IPS-NIHi7 (cell line): Measurements from ENCODE around the gene NAP1L4.
"Not testable (repeated sequence)": the region's sequence is repeated elsewhere in the genome, so short reads cannot be mapped to it uniquely, and the experiment has no call there.

Source experiments
- DNase-seq: peaks from one replicate; pipeline ENCODE4 v3.0.0; 2012; ENCODE audit warnings: mixed read lengths; ENCODE audit errors: extremely low spot score

Gene NAP1L4

DNA sequence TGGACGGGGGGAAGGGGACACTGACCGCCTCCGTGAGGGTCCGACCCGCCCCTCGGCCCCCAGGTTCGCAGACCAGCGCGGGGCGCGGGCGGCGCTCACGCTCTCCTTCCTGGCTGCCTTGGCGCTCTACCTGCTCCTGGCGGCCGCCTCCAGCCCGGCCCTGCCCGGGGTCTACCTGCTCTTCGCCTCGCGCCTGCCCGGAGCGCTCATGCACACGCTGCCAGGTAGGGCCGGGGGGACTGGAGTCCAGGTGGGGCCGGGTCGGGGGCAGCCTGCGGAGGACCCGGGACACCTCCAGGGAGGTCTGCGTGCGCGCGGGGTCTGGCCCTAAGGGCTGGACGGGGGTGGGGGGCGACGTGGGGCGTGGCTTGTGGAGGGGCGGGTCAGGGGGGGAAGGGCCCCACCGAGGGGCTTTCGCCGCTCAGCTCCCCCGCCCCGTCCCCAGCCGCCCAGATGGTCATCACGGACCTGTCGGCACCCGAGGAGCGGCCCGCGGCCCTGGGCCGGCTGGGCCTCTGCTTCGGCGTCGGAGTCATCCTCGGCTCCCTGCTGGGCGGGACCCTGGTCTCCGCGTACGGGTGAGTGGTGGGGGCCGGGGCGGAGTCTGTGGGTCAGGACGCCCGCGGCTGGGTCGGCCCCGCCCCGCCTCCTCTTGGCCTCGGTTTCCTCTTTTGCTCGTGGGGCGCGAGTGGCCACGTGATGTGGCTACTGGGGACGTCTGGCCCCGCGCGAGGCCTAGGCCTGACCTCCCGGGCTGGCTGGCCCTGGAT, 82.8 kb downstream of the NAP1L4 start:
- DNase-seq = no peak

DNA sequence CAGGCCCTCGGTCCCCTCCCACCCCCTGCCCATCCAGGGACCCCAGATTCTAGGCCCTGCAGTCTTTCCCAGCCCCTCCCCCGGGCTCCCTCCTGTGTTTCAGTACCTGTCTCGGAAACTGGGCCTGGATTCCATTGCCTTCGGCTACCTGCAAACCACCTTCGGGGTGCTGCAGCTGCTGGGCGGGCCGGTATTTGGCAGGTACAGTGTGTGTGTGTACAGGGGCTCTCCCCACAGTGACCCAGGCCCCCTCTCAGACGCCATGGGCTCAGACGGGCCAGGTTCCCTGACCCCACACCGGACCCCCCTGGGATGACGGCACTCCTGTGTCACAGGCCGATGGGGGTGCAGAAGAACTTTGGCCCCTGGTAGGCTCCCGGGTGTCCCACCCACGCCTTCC, 84.0 kb downstream of the NAP1L4 start:
- no peak for DNase-seq

GRCh38 chr11:2905299-2905698, 86.8 kb downstream of the NAP1L4 start:
- DNase-seq = not testable (repeated sequence)

DNA sequence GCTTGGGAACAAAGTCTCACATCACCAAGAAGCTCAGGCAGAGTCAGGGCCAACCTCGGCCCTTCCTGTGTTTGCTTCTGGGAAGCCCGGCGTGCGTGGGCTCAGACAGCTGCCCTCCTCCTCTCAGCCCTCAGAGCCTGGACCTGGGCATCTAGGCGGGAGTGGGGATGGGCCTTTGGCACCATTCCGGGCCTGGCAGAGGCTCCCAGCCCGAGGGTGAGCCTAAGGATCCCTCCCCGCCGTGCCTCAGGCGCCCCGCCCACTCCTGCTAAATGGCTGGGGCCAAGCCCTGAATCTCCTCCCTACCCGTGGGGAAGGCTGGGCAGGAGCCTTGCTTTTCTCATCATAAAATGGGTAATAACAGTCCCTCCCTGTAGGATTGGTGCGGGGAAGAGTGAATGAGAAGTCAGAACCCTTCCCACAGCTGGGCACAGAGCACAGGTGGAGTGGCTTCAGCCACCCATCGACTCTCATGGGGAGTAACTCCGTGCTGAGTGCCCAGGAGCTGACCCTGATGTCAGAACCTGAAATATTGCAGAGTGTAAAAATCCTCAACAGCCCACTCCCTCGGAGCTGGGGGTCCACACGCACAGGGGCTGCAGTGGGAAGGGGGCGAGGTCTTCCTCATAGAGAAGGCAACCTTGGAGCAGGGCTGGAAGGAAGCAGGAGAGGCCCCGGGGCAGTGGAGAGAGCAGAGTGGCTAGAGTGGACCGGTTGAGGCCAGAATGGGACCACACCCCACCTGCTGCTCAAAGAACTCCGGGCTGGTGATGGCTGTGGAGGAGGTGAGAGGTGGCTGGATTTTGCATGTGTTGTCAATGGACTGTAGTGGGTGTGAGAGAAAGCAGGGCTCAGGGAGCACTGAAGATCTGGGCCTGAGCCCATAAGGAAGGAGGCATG, 87.7 kb downstream of the NAP1L4 start:
- DNase-seq = no peak

- DNase-seq = no peak
These were observed 88.5 kb downstream of the NAP1L4 start for GRCh38 chr11:2903672-2904011.

- no peak for DNase-seq
These were observed 89.1 kb downstream of the NAP1L4 start for GRCh38 chr11:2902784-2903671.

- DNase-seq = peak; percentile 98
These were observed 90.0 kb downstream of the NAP1L4 start for GRCh38 chr11:2901854-2902783.

- no peak for DNase-seq
These were observed 90.8 kb downstream of the NAP1L4 start for GRCh38 chr11:2901196-2901796.

DNA sequence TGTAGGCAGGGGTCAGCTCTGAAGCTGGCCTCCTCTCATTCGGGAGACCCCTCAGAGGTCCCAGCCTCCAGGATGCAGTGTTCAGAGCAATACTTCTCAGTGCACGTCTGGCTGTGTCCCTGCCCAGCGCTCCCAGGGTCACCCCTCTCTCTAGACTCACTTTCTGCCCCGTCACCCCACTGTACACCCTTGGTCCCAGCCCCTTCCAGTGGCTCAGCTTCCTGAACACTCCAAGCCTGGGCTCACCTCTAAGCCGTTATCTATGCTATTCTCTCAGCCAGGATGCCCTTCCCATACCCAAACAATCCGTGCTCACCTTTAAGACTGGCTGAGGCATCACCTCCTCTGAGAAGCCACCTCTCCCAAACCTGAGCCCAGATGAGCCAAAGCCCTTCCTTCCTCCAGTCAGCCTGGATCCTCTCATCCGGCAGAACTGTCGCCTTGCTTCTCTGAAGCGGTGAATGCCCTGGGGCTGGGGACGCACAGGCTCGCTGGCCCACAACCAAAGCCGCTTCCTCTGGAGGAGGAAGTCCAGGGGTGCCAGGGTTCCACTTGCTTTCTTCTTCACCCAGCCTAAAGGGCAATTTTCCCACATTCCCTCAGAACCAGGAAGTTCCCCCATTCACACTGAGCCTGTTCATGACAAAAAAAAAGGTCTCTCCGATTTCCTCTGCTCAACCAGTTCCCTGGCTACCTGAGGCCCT, 92.9 kb downstream of the NAP1L4 start:
- no peak for DNase-seq

DNA sequence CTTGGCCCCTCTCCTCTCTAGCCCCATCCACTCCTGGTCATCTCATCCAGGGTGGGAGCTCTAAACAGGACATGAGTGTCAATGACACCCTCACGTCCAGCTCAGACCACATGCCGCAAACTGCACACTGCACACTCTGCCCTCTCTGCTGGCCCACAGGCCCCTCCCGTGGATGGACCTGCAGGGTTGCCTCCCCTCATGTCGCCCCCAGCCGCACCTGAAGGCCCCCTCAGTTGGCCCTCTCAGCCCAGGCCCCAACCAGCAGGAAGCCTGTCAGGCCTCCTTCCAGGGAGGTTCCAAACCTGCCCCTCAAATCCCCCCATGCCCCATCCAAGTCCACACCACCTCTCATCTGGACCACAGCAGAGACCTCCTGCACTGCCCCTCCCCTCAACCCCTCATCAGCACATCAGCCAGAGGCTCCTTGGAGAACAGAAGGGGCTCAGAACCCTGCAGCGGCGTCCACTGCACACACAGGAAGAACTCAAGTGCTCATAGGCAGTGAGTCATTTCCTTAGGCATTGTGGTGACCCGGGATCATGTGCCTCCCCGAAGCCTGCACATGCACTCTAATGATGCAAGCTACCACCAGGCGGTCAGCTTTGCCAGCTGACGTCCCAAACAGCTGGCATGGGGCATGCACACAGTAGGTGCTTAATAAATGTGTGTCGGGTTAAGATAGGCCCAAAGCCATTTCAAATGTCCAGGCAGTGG, 93.6 kb downstream of the NAP1L4 start:
- DNase-seq = no peak

- DNase-seq = no peak
These were observed 95.1 kb downstream of the NAP1L4 start for GRCh38 chr11:2897048-2897447.

DNA sequence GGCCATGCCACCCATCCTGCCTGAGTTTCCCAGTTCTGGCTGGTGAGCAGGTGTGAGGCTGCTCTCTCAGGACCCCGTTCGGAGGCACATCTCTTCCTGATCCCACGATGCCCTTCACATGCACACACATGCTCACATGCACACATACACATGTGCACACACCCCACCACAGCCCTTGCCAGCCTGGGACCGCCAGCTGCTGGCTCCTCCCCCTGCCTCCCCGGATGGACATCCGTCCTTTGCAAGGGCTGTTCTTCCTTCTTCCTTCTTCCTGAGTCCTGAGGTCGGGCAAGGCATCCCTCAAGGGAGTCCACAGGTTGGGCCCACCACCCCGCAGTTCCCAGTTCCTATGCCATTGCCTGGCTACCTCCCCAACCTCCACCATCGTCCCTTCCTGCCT, 96.1 kb downstream of the NAP1L4 start:
- DNase-seq = no peak
